H9 (cell line): ENCODE results near the gene COL4A2. TPM values are rescaled to one million over a fixed set of nuclear protein-coding genes. Genes with fewer than 3 reads are reported as not detected.

ENCODE experiments used
- DNase-seq: peaks from one replicate; pipeline ENCODE4 v3.0.0-alpha.2; 2017
- H2AFZ ChIP-seq: one replicate; pipeline ENCODE4 v1.6.1; 2013; ENCODE audit warnings: mild to moderate bottlenecking, low read length, control low read depth, moderate library complexity
- H2AK5ac ChIP-seq: 2 replicates; pipeline ENCODE4 v1.6.1; 2013; ENCODE audit warnings: low read length, control low read depth, mixed read lengths; ENCODE audit not compliant: insufficient read length
- H2BK120ac ChIP-seq: one replicate; pipeline ENCODE4 v1.6.1; 2013; ENCODE audit warnings: low read depth, mild to moderate bottlenecking, low read length, control low read depth, inconsistent platforms; ENCODE audit not compliant: poor library complexity, severe bottlenecking
- H2BK12ac ChIP-seq: 2 replicates; pipeline ENCODE4 v1.6.1; 2013; ENCODE audit warnings: low read length, control low read depth, mixed read lengths, low read depth; ENCODE audit not compliant: insufficient read length
- H2BK15ac ChIP-seq: 2 replicates; pipeline ENCODE4 v1.6.1; 2013; ENCODE audit warnings: low read depth, low read length, control low read depth
- H2BK20ac ChIP-seq: one replicate; pipeline ENCODE4 v1.6.1; 2013; ENCODE audit warnings: low read depth, mild to moderate bottlenecking, low read length, control low read depth, inconsistent platforms; ENCODE audit not compliant: poor library complexity, severe bottlenecking
- H2BK5ac ChIP-seq: 2 replicates; pipeline ENCODE4 v1.6.1; 2013; ENCODE audit warnings: low read length, control low read depth, mixed read lengths; ENCODE audit not compliant: insufficient read length
- H3K14ac ChIP-seq: 2 replicates; pipeline ENCODE4 v1.6.1; 2013; ENCODE audit warnings: low read length, control low read depth; ENCODE audit not compliant: insufficient read depth
- H3K18ac ChIP-seq: 2 replicates; pipeline ENCODE4 v1.6.1; 2013; ENCODE audit warnings: low read depth, mild to moderate bottlenecking, mixed read lengths, low read length, control low read depth; ENCODE audit not compliant: insufficient read length
- H3K23ac ChIP-seq: 2 replicates; pipeline ENCODE4 v1.6.1; 2013; ENCODE audit warnings: low read length, control low read depth, mixed read lengths, low read depth; ENCODE audit not compliant: insufficient read length
- H3K23me2 ChIP-seq: 2 replicates; pipeline ENCODE4 v1.6.1; 2013; ENCODE audit warnings: low read depth, mild to moderate bottlenecking, mixed read lengths, low read length, control low read depth; ENCODE audit not compliant: insufficient read length, poor library complexity, severe bottlenecking
- H3K27ac ChIP-seq: 2 replicates; pipeline ENCODE4 v1.5.1; 2013; ENCODE audit warnings: low read length, control low read depth, mixed read lengths, low read depth; ENCODE audit not compliant: insufficient read length
- H3K27me3 ChIP-seq: 2 replicates; pipeline ENCODE4 v1.6.1; 2013; ENCODE audit warnings: low read length, control low read depth, inconsistent platforms; ENCODE audit not compliant: insufficient read depth
- H3K4ac ChIP-seq: 2 replicates; pipeline ENCODE4 v1.6.1; 2013; ENCODE audit warnings: low read depth, mild to moderate bottlenecking, control low read depth, inconsistent platforms, low read length, moderate library complexity
- H3K4me1 ChIP-seq: 2 replicates; pipeline ENCODE4 v1.6.1; 2013; ENCODE audit warnings: low read length, control low read depth, inconsistent platforms; ENCODE audit not compliant: insufficient read depth
- H3K4me2 ChIP-seq: 2 replicates; pipeline ENCODE4 v1.6.1; 2013; ENCODE audit warnings: low read length, control low read depth, mixed read lengths; ENCODE audit not compliant: insufficient read length, insufficient read depth
- H3K56ac ChIP-seq: 2 replicates; pipeline ENCODE4 v1.6.1; 2013; ENCODE audit warnings: low read depth, mild to moderate bottlenecking, mixed read lengths, low read length, control low read depth; ENCODE audit not compliant: insufficient read length
- H3K79me1 ChIP-seq: 2 replicates; pipeline ENCODE4 v1.6.1; 2013; ENCODE audit warnings: low read depth, mild to moderate bottlenecking, moderate library complexity, low read length, control low read depth, inconsistent platforms; ENCODE audit not compliant: insufficient read depth, poor library complexity, severe bottlenecking
- H3K79me2 ChIP-seq: 2 replicates; pipeline ENCODE4 v1.6.1; 2013; ENCODE audit warnings: low read length, control low read depth, inconsistent platforms; ENCODE audit not compliant: insufficient read depth
- H3K9ac ChIP-seq: 2 replicates; pipeline ENCODE4 v1.6.1; 2013; ENCODE audit warnings: low read length, control low read depth, mixed read lengths; ENCODE audit not compliant: insufficient read length; ENCODE audit errors: extremely low read depth
- H3K9me3 ChIP-seq: one replicate; pipeline ENCODE4 v1.6.1; 2013; ENCODE audit warnings: low read depth, low read length, inconsistent platforms; ENCODE audit not compliant: control insufficient read depth
- H3T11ph ChIP-seq: one replicate; pipeline ENCODE4 v1.6.1; 2013; ENCODE audit warnings: mild to moderate bottlenecking, low read length, control low read depth, inconsistent platforms
- H4K20me1 ChIP-seq: one replicate; pipeline ENCODE4 v1.6.1; 2013; ENCODE audit not compliant: control insufficient read depth, insufficient read length, insufficient read depth
- H4K5ac ChIP-seq: 2 replicates; pipeline ENCODE4 v1.6.1; 2013; ENCODE audit warnings: low read depth, mild to moderate bottlenecking, mixed read lengths, low read length, control low read depth; ENCODE audit not compliant: insufficient read length
- H4K8ac ChIP-seq: replicated peaks from 2 replicates; pipeline ENCODE4 v1.6.1; 2013; ENCODE audit warnings: low read length, control low read depth, mixed read lengths, low read depth; ENCODE audit not compliant: insufficient read length
- H4K91ac ChIP-seq: 2 replicates; pipeline ENCODE4 v1.6.1; 2013; ENCODE audit warnings: low read depth, mild to moderate bottlenecking, moderate library complexity, mixed read lengths, low read length, control low read depth; ENCODE audit not compliant: insufficient read length
- H3K27ac Mint-ChIP-seq, 3 experiments: 2 replicates in 2 of 3; 3 replicates in 1 of 3; pipeline ENCODE4 v1.8.0; 2020 to 2021; ENCODE audit warnings: mixed read lengths in 3 of 3, mild to moderate bottlenecking in 1 of 3, moderate library complexity in 1 of 3
- H3K27me3 Mint-ChIP-seq: 2 replicates; pipeline ENCODE4 v1.8.0; 2021; ENCODE audit warnings: low read depth, mild to moderate bottlenecking, moderate library complexity, mixed read lengths
- H3K36me3 Mint-ChIP-seq, 3 experiments: 2 replicates in 2 of 3; 3 replicates in 1 of 3; pipeline ENCODE4 v1.8.0; 2020 to 2021; ENCODE audit warnings: low read depth in 3 of 3, mixed read lengths in 3 of 3; ENCODE audit not compliant: insufficient read depth in 1 of 3
- H3K4me1 Mint-ChIP-seq, 2 experiments: 2 replicates each; pipeline ENCODE4 v1.8.0; 2020; ENCODE audit warnings: mixed read lengths in 2 of 2
- H3K4me3 Mint-ChIP-seq, 2 experiments: 2 replicates in 1 of 2; 3 replicates in 1 of 2; pipeline ENCODE4 v1.8.0; 2020 to 2021; ENCODE audit warnings: mild to moderate bottlenecking in 2 of 2, mixed read lengths in 2 of 2, moderate library complexity in 1 of 2
- H3K9me3 Mint-ChIP-seq, 2 experiments: 2 replicates in 1 of 2; 3 replicates in 1 of 2; pipeline ENCODE4 v1.8.0; 2020; ENCODE audit warnings: mild to moderate bottlenecking in 2 of 2, mixed read lengths in 2 of 2, moderate library complexity in 1 of 2
- WGBS: extraction: QIAGEN DNeasy Blood & Tissue Kit; methylation state at CpG from one replicate; pipeline ENCODE4 v1.1.7; 2013; ENCODE audit warnings: missing lambda C conversion rate, low lambda C conversion rate, mixed read lengths; ENCODE audit not compliant: insufficient read length; ENCODE audit errors: extremely low coverage; 5-methylcytosine and 5-hydroxymethylcytosine counted together
- total RNA-seq: library from RNA; stranded (reverse); gene quantifications from 2 replicates; pipeline ENCODE4 v1.2.1, GENCODE V29; 2021
- TF ChIP-seq, protein P1 (sequence below): fragments of 200-600 bp; sonication (generic); conservative IDR thresholded peaks from 3 replicates; pipeline ENCODE4 v1.8.0; 2021; ENCODE audit warnings: antibody characterized with exemption, mild to moderate bottlenecking

Gene COL4A2
- total RNA-seq, 1 experiment from 2014 or later, result 76.5 TPM

DNA sequence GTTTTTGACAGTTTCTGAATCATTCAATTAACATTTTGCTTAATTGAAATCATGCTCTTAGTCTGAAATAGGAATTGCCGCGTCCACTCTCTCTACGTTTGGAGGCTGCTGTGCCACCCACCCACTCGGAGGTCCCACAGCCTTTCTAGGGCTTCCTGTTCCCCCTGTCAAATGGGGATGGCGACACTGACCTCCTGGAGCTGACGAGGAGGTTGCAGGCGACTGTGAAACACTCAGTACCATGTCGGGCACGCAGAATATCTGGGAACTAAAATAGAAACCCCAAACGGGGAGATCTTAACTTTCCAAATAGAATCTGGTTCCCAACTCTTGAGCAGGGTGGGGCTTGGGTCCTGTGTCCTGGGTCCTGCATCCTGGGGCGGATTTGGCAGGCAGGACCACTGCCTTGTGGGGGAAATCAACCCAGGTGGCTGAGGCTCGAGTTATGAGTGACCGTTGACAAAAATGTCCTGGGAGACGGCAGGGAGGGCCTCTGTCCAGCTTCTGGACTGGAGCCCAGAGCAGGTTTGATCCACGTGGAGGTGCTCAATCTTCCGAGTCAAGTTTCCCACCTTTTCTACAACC is 129.8 kb downstream of the COL4A2 start:
- Histone ChIP-seq H2BK20ac (no peak overlapping the region), H3K27me3 (no peaks in the 10 kb centered on the region), H3K9ac (no peak overlapping the region), H4K20me1 (no peaks in the 10 kb centered on the region), H3K4ac (no peak overlapping the region), H2BK5ac (no peak overlapping the region), H4K91ac (no peak overlapping the region), H3K18ac (no peak overlapping the region), H3K23ac (no peak overlapping the region), H3K4me2 (no peak overlapping the region), H3K4me1 (no peaks in the 10 kb centered on the region), H2BK15ac (no peak overlapping the region), H3K23me2 (no peaks in the 10 kb centered on the region), H3T11ph (no peak overlapping the region), H3K9me3 (no peaks in the 10 kb centered on the region), H4K8ac (no peak overlapping the region), H2AK5ac (no peak overlapping the region), H3K27ac (no peak overlapping the region), H3K79me1 (no peaks in the 10 kb centered on the region), H4K5ac (no peak overlapping the region), H2BK120ac (no peak overlapping the region), H3K14ac (no peak overlapping the region), H2BK12ac (no peak overlapping the region), H3K56ac (no peak overlapping the region), H3K79me2 (no peaks in the 10 kb centered on the region), H2AFZ (no peak overlapping the region)
- H3K9me3 Mint-ChIP-seq, result no peaks in the 10 kb centered on the region; a peak in 1 of 5 replicates
- peaks cover 3 to 5% of the 10 kb centered on the region in 2 experiments; a peak in 3 of 4 replicates for H3K4me1 Mint-ChIP-seq
- no peaks in the 10 kb centered on the region for H3K27me3 Mint-ChIP-seq
- TF ChIP-seq, protein P1, sequence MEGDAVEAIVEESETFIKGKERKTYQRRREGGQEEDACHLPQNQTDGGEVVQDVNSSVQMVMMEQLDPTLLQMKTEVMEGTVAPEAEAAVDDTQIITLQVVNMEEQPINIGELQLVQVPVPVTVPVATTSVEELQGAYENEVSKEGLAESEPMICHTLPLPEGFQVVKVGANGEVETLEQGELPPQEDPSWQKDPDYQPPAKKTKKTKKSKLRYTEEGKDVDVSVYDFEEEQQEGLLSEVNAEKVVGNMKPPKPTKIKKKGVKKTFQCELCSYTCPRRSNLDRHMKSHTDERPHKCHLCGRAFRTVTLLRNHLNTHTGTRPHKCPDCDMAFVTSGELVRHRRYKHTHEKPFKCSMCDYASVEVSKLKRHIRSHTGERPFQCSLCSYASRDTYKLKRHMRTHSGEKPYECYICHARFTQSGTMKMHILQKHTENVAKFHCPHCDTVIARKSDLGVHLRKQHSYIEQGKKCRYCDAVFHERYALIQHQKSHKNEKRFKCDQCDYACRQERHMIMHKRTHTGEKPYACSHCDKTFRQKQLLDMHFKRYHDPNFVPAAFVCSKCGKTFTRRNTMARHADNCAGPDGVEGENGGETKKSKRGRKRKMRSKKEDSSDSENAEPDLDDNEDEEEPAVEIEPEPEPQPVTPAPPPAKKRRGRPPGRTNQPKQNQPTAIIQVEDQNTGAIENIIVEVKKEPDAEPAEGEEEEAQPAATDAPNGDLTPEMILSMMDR, result no peak
- H3K27ac Mint-ChIP-seq, result no peak overlapping the region
- H3K36me3 Mint-ChIP-seq, result peaks cover 14 to 43% (median 31%) of the 10 kb centered on the region in 3 experiments; a peak in 6 of 7 replicates
- DNase-seq, result no peak
- H3K4me3 Mint-ChIP-seq, result no peak overlapping the region
- no CpG with 5 or more reads among the region's 16 CpGs for WGBS
